HUES48 (cell line): Measurements from ENCODE around the gene RAET1L.

ENCODE experiments used
- H3K27ac ChIP-seq: one replicate; pipeline ENCODE4 v1.7.0; 2013; ENCODE audit warnings: low read depth, low read length, inconsistent platforms
- H3K27me3 ChIP-seq: 2 replicates; pipeline ENCODE4 v1.6.1; 2013; ENCODE audit warnings: mild to moderate bottlenecking, low read length; ENCODE audit not compliant: control insufficient read depth, insufficient read depth
- H3K36me3 ChIP-seq: 2 replicates; pipeline ENCODE4 v1.6.1; 2013; ENCODE audit warnings: low read length; ENCODE audit not compliant: control insufficient read depth, insufficient read depth
- H3K4me1 ChIP-seq: 2 replicates; pipeline ENCODE4 v1.6.1; 2013; ENCODE audit warnings: mild to moderate bottlenecking, low read length; ENCODE audit not compliant: control insufficient read depth, insufficient read depth
- H3K4me3 ChIP-seq: 2 replicates; pipeline ENCODE4 v1.5.1; 2013; ENCODE audit warnings: mild to moderate bottlenecking, low read depth, low read length
- H3K9ac ChIP-seq: 2 replicates; pipeline ENCODE4 v1.6.1; 2013; ENCODE audit warnings: mild to moderate bottlenecking, low read depth, low read length, moderate library complexity
- H3K9me3 ChIP-seq: 2 replicates; pipeline ENCODE4 v1.6.1; 2013; ENCODE audit warnings: low read length; ENCODE audit not compliant: control insufficient read depth, insufficient read depth

The RAET1L gene

DNA sequence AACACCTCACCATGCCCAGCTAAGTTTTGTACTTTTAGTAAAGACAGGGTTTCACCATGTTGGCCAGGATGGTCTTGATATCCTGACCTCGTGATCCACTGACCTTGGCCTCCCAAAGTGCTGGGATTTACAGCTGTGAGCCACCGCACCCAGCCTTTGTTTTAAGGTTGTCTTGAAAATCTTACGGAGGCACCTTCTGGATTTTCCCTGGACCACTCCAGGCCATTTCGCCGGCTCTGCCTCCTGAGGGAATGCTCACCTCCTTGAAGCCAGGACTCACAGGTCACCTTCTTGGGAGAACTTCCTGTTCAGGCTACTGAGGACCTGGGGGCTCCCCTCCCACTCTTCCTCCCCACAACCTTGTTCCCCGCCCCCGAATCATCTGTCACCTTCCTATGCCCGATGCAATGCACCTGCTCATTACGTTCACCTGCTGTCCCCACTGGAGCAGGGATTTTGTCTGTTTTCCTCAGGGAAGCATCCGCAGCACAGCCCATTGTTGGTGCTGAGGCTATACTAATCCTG is 19.4 kb upstream of the RAET1L start:
- no peaks in the 10 kb centered on the region for H3K4me1 ChIP-seq

DNA sequence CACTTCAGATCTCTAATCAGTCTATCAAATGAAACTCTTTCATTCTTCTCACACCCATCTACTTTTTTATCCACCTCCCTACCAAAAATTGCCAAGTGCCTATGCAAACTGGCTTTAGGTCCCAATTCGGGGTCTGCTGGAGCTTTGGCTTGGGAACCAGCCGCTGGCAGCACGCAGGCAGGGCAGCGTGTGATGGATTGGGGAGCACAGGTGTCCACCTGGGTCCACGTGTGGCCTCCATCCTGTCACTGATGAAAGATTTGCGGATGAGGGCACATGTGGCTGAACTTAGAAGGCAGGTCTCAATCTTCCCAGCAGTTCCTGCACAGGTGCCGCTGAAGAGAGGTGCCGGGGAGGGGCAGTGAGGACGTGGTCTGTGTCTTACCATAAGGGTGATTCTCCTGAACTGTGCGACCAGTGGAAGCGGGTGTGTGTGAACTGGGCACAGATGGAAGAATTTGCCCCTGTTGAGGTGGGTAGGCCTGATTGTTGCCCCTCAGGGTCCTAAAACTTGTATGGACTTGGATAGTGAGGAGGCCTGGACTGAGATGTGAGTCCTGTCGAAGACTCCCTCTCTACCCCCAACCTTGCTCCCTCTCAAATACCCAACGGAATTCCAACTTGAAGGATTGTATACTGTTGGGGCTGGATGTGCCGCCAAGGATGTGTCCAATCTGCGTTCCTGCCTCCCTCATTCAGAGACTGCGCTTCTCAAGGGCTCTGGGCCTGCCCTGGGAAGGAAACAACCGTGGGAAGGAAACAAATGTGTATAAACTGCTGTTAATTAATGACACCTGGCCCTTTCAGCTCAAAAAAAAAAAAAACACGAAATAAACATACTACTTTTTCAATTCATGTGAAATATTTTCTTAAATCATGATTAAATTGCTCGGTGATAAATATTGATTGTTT is 18.4 kb upstream of the RAET1L start:
- H3K36me3 ChIP-seq, result no peaks in the 10 kb centered on the region
- no peaks in the 10 kb centered on the region for H3K4me1 ChIP-seq
- H3K9me3 ChIP-seq, result no peaks in the 10 kb centered on the region
- no peak overlapping the region for H3K9ac ChIP-seq
- H3K4me3 ChIP-seq, result no peak overlapping the region
- peaks cover 36% of the 10 kb centered on the region for H3K27me3 ChIP-seq
- H3K27ac ChIP-seq, result no peak overlapping the region

More for the DNA sequence above, 19.4 kb upstream of the RAET1L start:
- Histone ChIP-seq H3K9me3 (no peaks in the 10 kb centered on the region), H3K27me3 (peaks cover 27% of the 10 kb centered on the region), H3K9ac (no peak overlapping the region), H3K4me3 (no peak overlapping the region), H3K36me3 (no peaks in the 10 kb centered on the region), H3K27ac (no peak overlapping the region)

DNA sequence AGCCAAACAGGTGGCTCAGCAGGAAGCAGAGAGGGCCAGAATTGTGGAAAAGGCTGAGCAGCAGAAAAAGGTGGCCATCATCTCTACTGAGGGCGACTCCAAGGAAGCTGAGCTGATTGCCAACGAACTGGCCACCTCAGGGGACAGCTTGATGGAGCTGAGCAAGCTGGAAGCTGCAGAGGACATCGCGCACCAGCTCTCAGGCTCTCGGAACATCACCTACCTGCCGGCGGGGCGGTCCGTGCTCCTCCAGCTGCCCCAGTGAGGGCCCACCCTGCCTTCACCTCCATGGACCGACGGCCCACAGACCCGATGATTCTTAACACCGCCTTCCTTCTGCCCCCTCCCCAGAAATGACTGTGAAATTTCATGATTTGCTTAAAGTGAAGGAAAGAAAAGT is 17.8 kb upstream of the RAET1L start:
- no peaks in the 10 kb centered on the region for H3K4me1 ChIP-seq
- no peak overlapping the region for H3K4me3 ChIP-seq
- no peaks in the 10 kb centered on the region for H3K36me3 ChIP-seq
- H3K27ac ChIP-seq, result no peak overlapping the region
- no peaks in the 10 kb centered on the region for H3K9me3 ChIP-seq
- no peak overlapping the region for H3K9ac ChIP-seq
- peaks cover 42% of the 10 kb centered on the region for H3K27me3 ChIP-seq

DNA sequence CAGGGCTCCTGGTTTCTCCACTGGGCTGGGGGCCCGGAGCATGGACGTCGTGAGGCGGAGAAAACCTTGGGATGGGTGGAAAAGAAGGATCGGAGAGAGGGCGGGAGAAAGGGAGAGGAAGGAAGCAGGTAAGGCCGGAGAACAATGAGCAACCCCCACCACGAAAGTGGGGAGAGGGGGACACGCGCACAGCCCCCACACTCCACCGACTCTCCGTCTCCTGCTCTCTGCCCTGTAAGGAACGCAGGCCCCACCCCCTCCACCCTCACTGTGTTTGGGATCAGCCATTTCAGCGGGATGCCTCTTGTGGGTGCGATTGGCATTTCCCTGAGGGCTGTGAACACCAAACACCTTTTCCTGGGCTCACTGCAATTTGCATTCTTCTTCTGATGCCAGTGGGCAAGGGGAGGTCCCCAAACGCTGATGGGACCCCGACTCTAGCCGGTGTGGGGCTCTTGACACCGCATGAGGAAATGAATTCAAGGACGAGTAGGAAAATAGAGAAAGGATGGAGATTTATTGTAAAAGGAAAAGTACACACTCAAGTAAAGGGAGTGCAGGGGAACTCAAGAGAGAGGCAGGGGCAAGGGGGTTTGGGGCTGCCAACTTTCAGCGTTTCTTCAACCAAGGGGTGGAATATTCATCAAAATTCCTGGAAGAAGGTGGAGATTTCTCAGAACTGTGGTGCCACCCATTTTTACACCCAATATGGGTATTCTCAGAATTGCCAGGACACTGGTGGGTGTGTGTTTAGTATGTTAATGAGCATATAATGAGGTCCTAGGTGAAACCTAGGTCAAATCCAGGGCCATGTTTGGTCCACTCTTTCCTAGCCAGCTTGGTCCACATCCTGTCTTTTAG is 13.1 kb upstream of the RAET1L start:
- Histone ChIP-seq H3K9me3 (no peaks in the 10 kb centered on the region), H3K4me3 (peak overlapping the region; percentile 56), H3K27me3 (peaks cover 89% of the 10 kb centered on the region), H3K27ac (no peak overlapping the region), H3K36me3 (no peaks in the 10 kb centered on the region), H3K4me1 (peaks cover 5% of the 10 kb centered on the region; the same call in 1 of the 2 replicates), H3K9ac (no peak overlapping the region)

DNA sequence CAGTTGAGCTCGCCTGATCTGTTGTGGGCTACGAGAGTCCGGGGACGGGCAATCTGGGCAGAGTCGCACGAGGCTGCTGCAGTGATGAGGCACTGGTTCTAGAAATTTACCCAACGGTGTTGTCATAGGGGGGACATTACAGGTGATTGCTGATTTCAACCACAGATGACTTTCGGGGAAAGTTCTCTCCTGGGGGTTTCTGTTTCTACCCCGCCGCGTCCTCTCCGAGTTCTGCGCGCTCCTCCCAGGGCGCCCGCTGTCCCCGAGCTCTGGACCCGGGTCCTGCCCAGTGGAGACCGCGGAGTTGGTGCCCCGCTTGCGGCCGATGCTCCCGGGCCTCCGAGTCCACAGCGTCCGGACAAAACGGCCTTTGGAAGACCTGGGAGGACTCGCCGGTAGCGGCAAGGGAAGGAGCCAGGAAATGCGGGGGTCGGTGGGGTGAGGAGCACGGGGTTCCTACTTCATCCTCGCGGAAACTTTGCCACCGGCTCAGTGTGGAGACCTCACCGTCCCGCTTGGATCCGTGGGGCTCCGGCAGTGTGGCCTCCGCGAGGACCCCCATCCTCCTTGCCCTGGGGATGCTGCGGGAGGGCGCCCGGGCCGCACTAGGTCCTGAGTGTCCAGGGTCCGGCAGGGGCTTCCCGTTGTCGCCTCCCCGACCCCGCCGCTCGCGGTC is 12.3 kb upstream of the RAET1L start:
- Histone ChIP-seq H3K27ac (no peak overlapping the region), H3K4me3 (peak overlapping the region; percentile 56), H3K36me3 (no peaks in the 10 kb centered on the region), H3K9ac (no peak overlapping the region), H3K27me3 (peaks cover 97% of the 10 kb centered on the region), H3K4me1 (peaks cover 5% of the 10 kb centered on the region; the same call in 1 of the 2 replicates), H3K9me3 (no peaks in the 10 kb centered on the region)

DNA sequence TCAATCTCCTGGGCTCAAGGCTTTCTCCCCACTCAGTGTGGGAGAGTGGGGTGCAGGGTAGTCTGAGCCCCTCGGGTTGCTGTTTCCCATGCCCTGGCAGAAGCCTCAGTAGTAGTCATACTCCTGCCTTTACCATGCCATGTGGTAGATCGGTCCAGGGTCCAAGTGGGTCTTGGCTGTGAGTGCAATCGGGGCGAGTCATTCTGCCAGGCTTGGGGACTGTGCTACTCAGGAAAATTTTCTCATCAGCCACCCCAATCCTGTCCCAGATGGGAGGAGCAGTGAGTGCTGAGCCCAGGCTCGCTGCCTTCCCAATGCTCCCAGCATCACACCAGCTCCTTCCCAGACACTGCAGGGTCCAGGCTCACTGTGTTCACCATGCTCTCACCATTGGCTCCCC is 10.7 kb upstream of the RAET1L start:
- Histone ChIP-seq H3K27me3 (peaks cover 96% of the 10 kb centered on the region), H3K9ac (no peak overlapping the region), H3K4me3 (no peak overlapping the region)

DNA sequence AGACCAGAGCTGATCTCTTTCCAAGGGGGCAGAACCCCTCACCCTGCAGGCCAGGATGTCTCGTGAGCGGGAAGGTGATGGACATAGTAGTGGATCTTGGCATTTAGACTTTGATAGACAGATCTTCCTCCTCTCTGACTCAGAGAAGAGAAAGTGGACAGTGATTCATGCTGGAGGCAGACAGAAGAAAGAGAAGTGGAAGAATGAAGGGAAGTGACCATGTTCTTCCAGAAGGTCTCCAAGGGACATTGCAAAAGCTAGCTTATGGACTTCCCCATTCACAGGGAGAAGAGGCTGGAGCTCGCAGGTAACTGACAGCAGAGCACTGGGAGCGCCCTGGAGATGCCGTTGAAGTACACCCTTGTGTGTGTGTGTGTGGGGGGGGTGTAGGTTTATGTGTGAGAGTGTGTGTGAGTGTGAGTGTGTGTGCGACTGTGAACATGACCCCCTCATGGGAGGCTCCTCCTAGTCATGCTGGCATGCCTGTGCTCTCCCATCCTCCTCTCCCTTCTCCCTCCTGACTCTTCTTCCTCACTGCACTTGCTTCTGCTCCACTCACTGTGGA is 8.0 kb upstream of the RAET1L start:
- Histone ChIP-seq H3K27ac (no peak overlapping the region), H3K9me3 (no peaks in the 10 kb centered on the region), H3K27me3 (peaks cover 75% of the 10 kb centered on the region)

More for the DNA sequence above, 10.7 kb upstream of the RAET1L start:
- H3K27ac ChIP-seq, result no peak overlapping the region
- H3K9me3 ChIP-seq, result no peaks in the 10 kb centered on the region
- H3K4me1 ChIP-seq, result peaks cover 5% of the 10 kb centered on the region; the same call in 1 of the 2 replicates
- no peaks in the 10 kb centered on the region for H3K36me3 ChIP-seq

DNA sequence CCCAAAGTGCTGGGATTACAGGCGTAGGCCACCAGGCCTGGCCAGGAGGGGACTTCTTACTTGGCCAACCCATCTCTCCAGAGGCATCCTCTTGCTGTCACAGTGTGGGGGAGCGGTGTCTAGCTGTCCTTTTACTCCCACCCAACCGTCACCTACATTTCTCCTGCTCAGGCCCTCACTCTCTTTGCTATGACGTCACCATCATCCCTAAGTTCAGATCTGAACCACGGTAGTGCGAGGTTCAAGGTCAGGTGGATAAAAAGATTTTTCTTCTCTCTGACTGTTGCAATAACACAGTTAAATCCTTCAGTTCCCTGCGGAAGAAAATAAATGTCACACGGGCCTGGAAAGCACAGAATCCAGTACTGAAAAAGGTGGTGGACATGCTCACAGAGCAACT is 7.3 kb upstream of the RAET1L start:
- no peak overlapping the region for H3K27ac ChIP-seq
- H3K4me1 ChIP-seq, result peaks cover 5% of the 10 kb centered on the region; the same call in 1 of the 2 replicates
- H3K27me3 ChIP-seq, result peaks cover 75% of the 10 kb centered on the region

More for the DNA sequence above, 8.0 kb upstream of the RAET1L start:
- no peaks in the 10 kb centered on the region for H3K36me3 ChIP-seq
- H3K4me3 ChIP-seq, result no peak overlapping the region
- H3K4me1 ChIP-seq, result peaks cover 5% of the 10 kb centered on the region; the same call in 1 of the 2 replicates
- H3K9ac ChIP-seq, result no peak overlapping the region

DNA sequence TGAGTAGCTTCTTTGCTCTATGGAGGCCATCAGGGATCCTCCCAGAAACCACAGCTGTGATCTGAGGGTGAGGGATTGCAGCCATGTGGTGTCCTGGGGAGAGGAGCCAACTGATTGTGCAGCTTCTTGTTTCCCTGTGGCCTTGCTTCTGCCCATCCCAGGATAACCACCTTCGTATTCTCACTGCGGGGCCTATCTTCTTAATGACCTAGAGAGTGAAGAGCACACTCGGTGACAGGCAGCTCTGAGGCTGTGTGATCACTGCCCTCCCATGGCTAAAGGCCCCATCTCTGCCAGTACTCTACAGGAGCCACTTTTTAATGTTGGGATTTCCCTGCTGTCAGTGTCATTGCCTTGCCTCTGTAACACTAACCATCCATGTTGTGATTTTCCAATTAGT is 5.3 kb upstream of the RAET1L start:
- H3K4me3 ChIP-seq, result no peak overlapping the region
- H3K36me3 ChIP-seq, result no peaks in the 10 kb centered on the region
- no peak overlapping the region for H3K27ac ChIP-seq
- peaks cover 74% of the 10 kb centered on the region for H3K27me3 ChIP-seq
- no peaks in the 10 kb centered on the region for H3K4me1 ChIP-seq
- no peaks in the 10 kb centered on the region for H3K9me3 ChIP-seq
- no peak overlapping the region for H3K9ac ChIP-seq

More for the DNA sequence above, 7.3 kb upstream of the RAET1L start:
- Histone ChIP-seq H3K9ac (no peak overlapping the region), H3K36me3 (no peaks in the 10 kb centered on the region), H3K4me3 (no peak overlapping the region), H3K9me3 (no peaks in the 10 kb centered on the region)

DNA sequence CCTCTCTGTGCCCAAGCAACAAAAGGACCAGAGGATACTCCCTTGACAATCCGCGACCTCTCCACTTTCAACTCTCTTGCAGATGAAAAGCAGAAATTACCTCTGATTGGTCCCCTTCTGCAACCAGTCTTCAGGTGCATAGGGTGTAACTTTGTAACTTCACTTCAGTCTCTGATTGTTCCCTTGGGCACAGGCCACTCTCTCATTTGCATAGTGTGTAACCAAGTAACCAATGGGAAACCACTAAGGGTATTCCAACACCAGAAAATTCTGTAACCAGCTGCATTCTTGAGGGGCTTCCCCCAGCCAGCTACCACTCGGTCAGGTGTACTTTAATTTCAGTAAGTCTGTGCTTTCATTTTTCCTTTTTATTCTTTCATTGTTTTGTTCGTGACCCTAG is 4.4 kb upstream of the RAET1L start:
- Histone ChIP-seq H3K9ac (no peak overlapping the region), H3K27me3 (peaks cover 74% of the 10 kb centered on the region), H3K4me3 (no peak overlapping the region), H3K27ac (no peak overlapping the region), H3K9me3 (no peaks in the 10 kb centered on the region), H3K4me1 (no peaks in the 10 kb centered on the region), H3K36me3 (no peaks in the 10 kb centered on the region)
